GM18520 (cell line): ENCODE measurements around the gene HDAC10.

ENCODE experiments used
- ATAC-seq: cut with Tn5 transposase; IDR thresholded peaks from one replicate; pipeline ENCODE4 v1.9.1; 2021; ENCODE audit not compliant: unreplicated experiment

HDAC10 gene

GRCh38 chr22:50243685-50244419, 7.2 kb downstream of the HDAC10 start:
- no peak for ATAC-seq

- no peak for ATAC-seq
Observed at GRCh38 chr22:50242406-50242949, 8.6 kb downstream of the HDAC10 start.

- ATAC-seq: no peak
Observed at GRCh38 chr22:50238755-50239154, 12.3 kb downstream of the HDAC10 start.

- no peak for ATAC-seq
Observed at GRCh38 chr22:50236731-50237409, 14.2 kb downstream of the HDAC10 start.

- no peak for ATAC-seq
Observed at GRCh38 chr22:50233223-50233622, 17.8 kb downstream of the HDAC10 start.

- ATAC-seq: no peak
Observed at GRCh38 chr22:50232481-50233151, 18.4 kb downstream of the HDAC10 start.

- ATAC-seq: no peak
Observed at GRCh38 chr22:50229370-50229769, 21.7 kb downstream of the HDAC10 start.

GRCh38 chr22:50228366-50228765, 22.7 kb downstream of the HDAC10 start:
- no peak for ATAC-seq

GRCh38 chr22:50227579-50228215, 23.4 kb downstream of the HDAC10 start:
- no peak for ATAC-seq

GRCh38 chr22:50226875-50227165, 24.2 kb downstream of the HDAC10 start:
- no peak for ATAC-seq

GRCh38 chr22:50226063-50226874, 24.8 kb downstream of the HDAC10 start:
- no peak for ATAC-seq

- no peak for ATAC-seq
Observed at GRCh38 chr22:50225200-50225969, 25.7 kb downstream of the HDAC10 start.

GRCh38 chr22:50224071-50224470, 27.0 kb downstream of the HDAC10 start:
- ATAC-seq: no peak

- no peak for ATAC-seq
Observed at GRCh38 chr22:50222508-50222907, 28.6 kb downstream of the HDAC10 start.

- no peak for ATAC-seq
Observed at GRCh38 chr22:50221410-50222300, 29.4 kb downstream of the HDAC10 start.

GRCh38 chr22:50220603-50221409, 30.3 kb downstream of the HDAC10 start:
- no peak for ATAC-seq

GRCh38 chr22:50219800-50220602, 31.1 kb downstream of the HDAC10 start:
- ATAC-seq: no peak
